Heart right ventricle (tissue), 16 donors: Measurements from ENCODE around the gene CARMIL1. TPM values are rescaled to one million over a fixed set of nuclear protein-coding genes. Genes with fewer than 3 reads are reported as not detected.
"Not testable (repeated sequence)": the region's sequence is repeated elsewhere in the genome, so short reads cannot be mapped to it uniquely, and the experiment has no call there.

Experiments
- ATAC-seq, 8 donors: fragments of 200-7000 bp; cut with Tn5 transposase; one replicate each; pipeline ENCODE4 v1.9.1; 2020; ENCODE audit warnings: mild to moderate bottlenecking in 8 of 8, moderate library complexity in 8 of 8, moderate number of reproducible peaks in 1 of 8
- DNase-seq, 2 donors: peaks; one replicate each; pipeline ENCODE4 v3.0.0-alpha.2; 2020
- H3K27ac ChIP-seq, 10 donors: fragments of 200-600 bp; sonication (generic) in 2 of 10; one replicate each; pipeline versions ENCODE4 v1.5.0 to v1.8.0; 2020 to 2022; ENCODE audit warnings: mild to moderate bottlenecking in 3 of 10
- H3K27me3 ChIP-seq, 7 donors: fragments of 200-600 bp; one replicate each; pipeline ENCODE4 v1.8.0; 2021 to 2022; ENCODE audit warnings: mild to moderate bottlenecking in 2 of 7
- H3K36me3 ChIP-seq, 9 donors: fragments of 200-600 bp; sonication (generic) in 1 of 9; one replicate each; pipeline versions ENCODE4 v1.5.0 to v1.8.0; 2020 to 2022; ENCODE audit warnings: mild to moderate bottlenecking in 2 of 9
- H3K4me1 ChIP-seq, 9 donors: fragments of 200-600 bp; sonication (generic) in 1 of 9; one replicate each; pipeline versions ENCODE4 v1.5.0 to v1.8.0; 2020 to 2022; ENCODE audit warnings: mild to moderate bottlenecking in 4 of 9
- H3K4me3 ChIP-seq, 10 donors: fragments of 200-600 bp; sonication (generic) in 2 of 10; one replicate each; pipeline versions ENCODE4 v1.5.0 to v1.8.0; 2020 to 2022; ENCODE audit warnings: mild to moderate bottlenecking in 7 of 10, moderate library complexity in 2 of 10
- H3K9me3 ChIP-seq, 11 donors: fragments of 200-600 bp in 10 of 11; sonication (generic) in 2 of 11; one replicate each; pipeline versions ENCODE4 v1.5.0 to v1.8.0; 2013 to 2022; ENCODE audit warnings: mild to moderate bottlenecking in 2 of 11, control low read depth in 1 of 11, moderate library complexity in 1 of 11
- WGBS, 2 donors: extraction: QIAGEN DNeasy Blood & Tissue Kit; methylation state at CpG; one replicate each; pipeline ENCODE4 v1.1.7; 2013; ENCODE audit warnings: inconsistent platforms in 1 of 2; 5-methylcytosine and 5-hydroxymethylcytosine counted together
- intact Hi-C, 10 donors: fragments of 100-400 bp; cut with DNase I; formaldehyde crosslinking; loops; one replicate each; pipeline versions ENCODE4 v1.11.1 to v1.14.2; 2022
- polyA plus RNA-seq, 2 donors: library from polyadenylated mRNA; stranded (reverse); fragments of 200-250 nt; gene quantifications; one replicate each; pipeline ENCODE4 v1.2.3, GENCODE V29; 2013
- total RNA-seq, 10 donors: library from RNA; stranded (reverse); fragmentation: NEBNext Ultra II Directional in 3 of 10; extraction: Animal tissue kit (Norgen Biotek cat#: 25700) in 3 of 10; gene quantifications; one replicate each; pipeline versions ENCODE4 v1.2.1 to v1.2.4, GENCODE V29; 2021 to 2023
- TF ChIP-seq, protein P1 (sequence below), 9 donors: fragments of 200-600 bp; sonication (generic) in 2 of 9; IDR thresholded peaks; one replicate each; pipeline versions ENCODE4 v1.5.0 to v1.8.0; 2021 to 2022; ENCODE audit warnings: antibody characterized with exemption in 9 of 9, mild to moderate bottlenecking in 5 of 9, moderate library complexity in 1 of 9
- donor health status: Arrhythmogenic right ventricular cardiomyopathy.
- donor health status: ischemic (EF 13 %, LVEDD 7.1; RV severe dilation, severe dysfunction).
- donor health status: healthy with polysubstance abuse.
- donor health status: DM: no; HTN: yes; CAD: no.
- donor health status: DM: no; HTN: no; CAD: no.
- donor health status: ischemic (EF 25% LVEDD 6.9; RV normal size, moderate dysfunction).
- donor health status: ischemic (EF 25% LVEDD 5.7; RV mildly dilated, moderate dysfunction).
- donor health status: healthy.
- donor health status: DM: yes; HTN: yes; CAD: no.
- donor health status: Ischemic cardiomyopathy.
- donor health status: ischemic (EF 35%, LVEDD 5.7; RV mildly dilated, moderate dysfunction).
- donor health status: nonischemic (EF 11% LVEDD 7.7; RV severe dilation, severe dysfunction).
- donor health status: DM: yes; HTN: yes; CAD: no.
- donor health status: PGD.
- donor health status: ischemic (EF 29% LVEDD 5.4; RV normal size, mild dysfunction).
- donor health status: nonischemic (EF 23%, LVEDD 6.1; RV moderate dilation, normal function).

Gene CARMIL1
- total and polyA plus RNA-seq, 12 donors: 1.2 to 10.3 (median 4.1) TPM

GRCh38 chr6:25583906-25584305, 304.7 kb downstream of the CARMIL1 start:
- TF ChIP-seq, protein P1, sequence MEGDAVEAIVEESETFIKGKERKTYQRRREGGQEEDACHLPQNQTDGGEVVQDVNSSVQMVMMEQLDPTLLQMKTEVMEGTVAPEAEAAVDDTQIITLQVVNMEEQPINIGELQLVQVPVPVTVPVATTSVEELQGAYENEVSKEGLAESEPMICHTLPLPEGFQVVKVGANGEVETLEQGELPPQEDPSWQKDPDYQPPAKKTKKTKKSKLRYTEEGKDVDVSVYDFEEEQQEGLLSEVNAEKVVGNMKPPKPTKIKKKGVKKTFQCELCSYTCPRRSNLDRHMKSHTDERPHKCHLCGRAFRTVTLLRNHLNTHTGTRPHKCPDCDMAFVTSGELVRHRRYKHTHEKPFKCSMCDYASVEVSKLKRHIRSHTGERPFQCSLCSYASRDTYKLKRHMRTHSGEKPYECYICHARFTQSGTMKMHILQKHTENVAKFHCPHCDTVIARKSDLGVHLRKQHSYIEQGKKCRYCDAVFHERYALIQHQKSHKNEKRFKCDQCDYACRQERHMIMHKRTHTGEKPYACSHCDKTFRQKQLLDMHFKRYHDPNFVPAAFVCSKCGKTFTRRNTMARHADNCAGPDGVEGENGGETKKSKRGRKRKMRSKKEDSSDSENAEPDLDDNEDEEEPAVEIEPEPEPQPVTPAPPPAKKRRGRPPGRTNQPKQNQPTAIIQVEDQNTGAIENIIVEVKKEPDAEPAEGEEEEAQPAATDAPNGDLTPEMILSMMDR (IDR thresholded peaks at IDR 0.05): no peak
- Histone ChIP-seq H3K36me3 (peaks cover 0 to 16% (median 0%) of the 10 kb centered on the region in 9 donors), H3K4me1 (no peaks in the 10 kb centered on the region), H3K27ac (no peak overlapping the region), H3K4me3 (no peak overlapping the region), H3K9me3 (no peaks in the 10 kb centered on the region), H3K27me3 (peaks cover 0 to 3% (median 0%) of the 10 kb centered on the region in 7 donors)
- DNase-seq (no peak), ATAC-seq (no peak)
- 62 to 90% methylated on average over 3 of the region's 3 CpGs for WGBS, 2 donors
- intact Hi-C loops: no loop called here

DNA sequence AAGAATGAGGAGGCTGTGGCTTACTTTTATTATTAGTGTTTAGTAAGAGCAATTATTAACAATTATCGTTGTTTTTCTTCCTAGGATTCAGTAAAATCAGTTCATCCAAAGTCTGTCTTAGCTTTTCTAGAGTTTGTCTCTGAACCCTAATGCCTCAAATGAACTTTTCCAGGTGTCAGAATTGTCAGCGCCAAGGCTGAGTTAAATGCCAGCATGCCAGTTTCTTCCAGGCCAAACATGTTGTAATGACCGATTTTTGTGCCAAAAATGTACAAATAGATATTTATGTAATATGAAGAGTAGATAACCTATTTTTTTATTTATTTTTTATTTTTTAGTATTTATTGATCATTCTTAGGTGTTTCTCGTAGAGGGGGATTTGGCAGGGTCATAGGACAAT, 306.1 kb downstream of the CARMIL1 start:
- DNase-seq (no peak), ATAC-seq (no peak)
- intact Hi-C loops: no loop called here
- Histone ChIP-seq H3K27me3 (peaks cover 0 to 3% (median 0%) of the 10 kb centered on the region in 7 donors), H3K36me3 (peaks cover 0 to 16% (median 0%) of the 10 kb centered on the region in 9 donors), H3K4me3 (no peak overlapping the region), H3K27ac (no peak overlapping the region), H3K4me1 (no peaks in the 10 kb centered on the region), H3K9me3 (no peaks in the 10 kb centered on the region)
- TF ChIP-seq, protein P1 (IDR thresholded peaks at IDR 0.05): no peak
- WGBS, 2 donors: 94 to 96% methylated on average over 4 of the region's 4 CpGs

DNA sequence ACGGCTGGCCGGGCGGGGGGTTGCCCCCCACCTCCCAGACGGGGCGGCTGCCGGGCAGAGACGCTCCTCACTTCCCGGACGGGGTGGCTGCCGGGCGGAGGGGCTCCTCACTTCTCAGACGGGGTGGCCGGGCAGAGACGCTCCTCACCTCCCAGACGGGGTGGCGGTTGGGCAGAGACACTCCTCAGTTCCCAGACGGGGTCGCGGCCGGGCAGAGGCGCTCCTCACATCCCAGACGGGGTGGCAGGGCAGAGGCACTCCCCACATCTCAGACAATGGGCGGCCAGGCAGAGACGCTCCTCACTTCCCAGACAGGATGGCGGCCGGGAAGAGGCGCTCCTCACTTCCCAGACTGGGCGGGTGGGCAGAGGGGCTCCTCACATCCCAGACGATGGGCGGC, 306.9 kb downstream of the CARMIL1 start:
- H3K9me3 ChIP-seq, ATAC-seq, H3K27me3 ChIP-seq, H3K27ac ChIP-seq, H3K4me3 ChIP-seq, DNase-seq, H3K4me1 ChIP-seq, intact Hi-C loops: not testable (repeated sequence)
- peaks cover 0 to 13% (median 0%) of the 10 kb centered on the region in 9 donors for H3K36me3 ChIP-seq
- 92 to 98% methylated on average over 18 to 30 of the region's 30 CpGs for WGBS, 2 donors

- no peak for ATAC-seq
- no peaks in the 10 kb centered on the region for H3K9me3 ChIP-seq
- peaks cover 0 to 4% (median 0%) of the 10 kb centered on the region in 9 donors for H3K4me1 ChIP-seq
- TF ChIP-seq, protein P1 (IDR thresholded peaks at IDR 0.05): no peak
- intact Hi-C loops: no loop called here
- H3K27me3 ChIP-seq: peaks cover 0 to 3% (median 0%) of the 10 kb centered on the region in 7 donors
- DNase-seq: no peak
- WGBS, 2 donors: 73 to 84% methylated on average over 3 of the region's 3 CpGs
- H3K36me3 ChIP-seq: peaks cover 0 to 8% (median 0%) of the 10 kb centered on the region in 9 donors
- H3K4me3 ChIP-seq: no peak overlapping the region
- H3K27ac ChIP-seq: no peak overlapping the region
Observed at GRCh38 chr6:25586927-25587326, 307.8 kb downstream of the CARMIL1 start.

GRCh38 chr6:25590986-25591385, 311.8 kb downstream of the CARMIL1 start:
- 78 to 79% methylated on average over 5 of the region's 5 CpGs for WGBS, 2 donors

More at GRCh38 chr6:25590986-25591385, 311.8 kb downstream of the CARMIL1 start:
- Histone ChIP-seq H3K4me3 (no peak overlapping the region), H3K9me3 (no peaks in the 10 kb centered on the region), H3K27me3 (peaks cover 0 to 5% (median 0%) of the 10 kb centered on the region in 7 donors), H3K27ac (no peak overlapping the region), H3K36me3 (peaks cover 0 to 6% (median 0%) of the 10 kb centered on the region in 9 donors), H3K4me1 (peaks cover 0 to 4% (median 0%) of the 10 kb centered on the region in 9 donors)
- ATAC-seq: no peak
- DNase-seq: no peak
- TF ChIP-seq, protein P1 (IDR thresholded peaks at IDR 0.05): no peak
- intact Hi-C loops: loop anchor here in 1 of 10 donors (10.0 kb wide), 1 partner anchor 326 kb away; no protein-coding TSS in a partner anchor
